Islet of Langerhans (tissue), 1 donor: ENCODE data around the gene RPL10.

Experiments
- FAIRE-seq: peaks from one replicate; lab custom pipeline; 2011; peaks lifted over from hg19 to GRCh38; lab: Jason Lieb, UNC

The RPL10 gene

GRCh38 chrX:154401045-154401799, 3.0 kb downstream of the RPL10 start:
- no peak for FAIRE-seq

GRCh38 chrX:154401918-154402621, 3.9 kb downstream of the RPL10 start:
- FAIRE-seq = no peak

GRCh38 chrX:154402622-154403127, 4.5 kb downstream of the RPL10 start:
- FAIRE-seq = no peak

GRCh38 chrX:154403192-154403591, 5.0 kb downstream of the RPL10 start:
- no peak for FAIRE-seq

- no peak for FAIRE-seq
Observed at GRCh38 chrX:154403858-154404257, 5.7 kb downstream of the RPL10 start.

- FAIRE-seq = no peak
Observed at GRCh38 chrX:154404625-154405192, 6.5 kb downstream of the RPL10 start.

- no peak for FAIRE-seq
Observed at GRCh38 chrX:154408659-154409221, 10.6 kb downstream of the RPL10 start.

- FAIRE-seq = no peak
Observed at GRCh38 chrX:154409222-154409871, 11.2 kb downstream of the RPL10 start, which contains the start of gene DNASE1L1. Gene DNASE1L1, minus strand, starts transcription at chrX:154409254. Its CDS starts 3,686 bp downstream, at chrX:154405568.

GRCh38 chrX:154411981-154412340, 13.8 kb downstream of the RPL10 start:
- FAIRE-seq = no peak

- FAIRE-seq = no peak
Observed at GRCh38 chrX:154412468-154412867, 14.3 kb downstream of the RPL10 start.

GRCh38 chrX:154413142-154413541, 15.0 kb downstream of the RPL10 start:
- FAIRE-seq = no peak

GRCh38 chrX:154417157-154417556, 19.0 kb downstream of the RPL10 start:
- FAIRE-seq = no peak

- no peak for FAIRE-seq
Observed at GRCh38 chrX:154419189-154419588, 21.0 kb downstream of the RPL10 start.

- FAIRE-seq = no peak
Observed at GRCh38 chrX:154419688-154420401, 21.7 kb downstream of the RPL10 start.

- no peak for FAIRE-seq
Observed at GRCh38 chrX:154420402-154420756, 22.2 kb downstream of the RPL10 start.

GRCh38 chrX:154426916-154427770, 29.0 kb downstream of the RPL10 start:
- FAIRE-seq = no peak

GRCh38 chrX:154428176-154429171, 30.3 kb downstream of the RPL10 start, which contains the start of gene ATP6AP1:
Gene ATP6AP1, plus strand, starts transcription at chrX:154428677. Its CDS starts 16 bp downstream, at chrX:154428693.
- peak; percentile 83 for FAIRE-seq

- FAIRE-seq = no peak
Observed at GRCh38 chrX:154429711-154430110, 31.5 kb downstream of the RPL10 start.

- FAIRE-seq = no peak
Observed at GRCh38 chrX:154430479-154430878, 32.3 kb downstream of the RPL10 start.
